MM.1S (cell line): ENCODE data around the gene RBFOX1.

Source experiments
- DNase-seq: peaks from one replicate; pipeline ENCODE4 v3.0.0-alpha.2; 2015
- H2AFZ ChIP-seq: fragments of 300-600 bp; sonication (generic); 2 replicates; pipeline ENCODE4 v1.6.0; 2016; ENCODE audit warnings: antibody characterized with exemption, low read length
- H3F3A ChIP-seq: fragments of 300-600 bp; sonication (generic); 2 replicates; pipeline ENCODE4 v1.6.1; 2016; ENCODE audit warnings: mild to moderate bottlenecking, antibody characterized with exemption, low read length, moderate library complexity, mixed read lengths; ENCODE audit not compliant: insufficient read depth
- H3K27ac ChIP-seq: fragments of 300-600 bp; sonication (generic); 2 replicates; pipeline ENCODE4 v1.5.1; 2016; ENCODE audit warnings: mild to moderate bottlenecking, low read length
- H3K27me3 ChIP-seq: fragments of 300-600 bp; sonication (generic); replicated peaks from 2 replicates; pipeline ENCODE4 v1.6.0; 2016; ENCODE audit warnings: low read length; ENCODE audit not compliant: insufficient read depth
- H3K36me3 ChIP-seq: fragments of 300-600 bp; sonication (generic); replicated peaks from 2 replicates; pipeline ENCODE4 v1.6.1; 2016; ENCODE audit warnings: mild to moderate bottlenecking, low read length, mixed read lengths; ENCODE audit not compliant: insufficient read depth
- H3K4me1 ChIP-seq: fragments of 300-600 bp; sonication (generic); 2 replicates; pipeline ENCODE4 v1.6.1; 2016; ENCODE audit warnings: low read length, mixed read lengths
- H3K4me2 ChIP-seq: fragments of 300-600 bp; sonication (generic); 2 replicates; pipeline ENCODE4 v1.6.0; 2016; ENCODE audit warnings: low read depth, low read length
- H3K4me3 ChIP-seq: fragments of 300-600 bp; sonication (generic); 2 replicates; pipeline ENCODE4 v1.5.1; 2016; ENCODE audit warnings: low read length, mixed read lengths
- H3K79me2 ChIP-seq: fragments of 300-600 bp; sonication (generic); 2 replicates; pipeline ENCODE4 v1.6.1; 2016; ENCODE audit warnings: mixed run types, low read length, mixed read lengths
- H3K9ac ChIP-seq: fragments of 300-600 bp; sonication (generic); 2 replicates; pipeline ENCODE4 v1.6.1; 2016; ENCODE audit warnings: low read length, mixed read lengths
- H3K9me2 ChIP-seq: fragments of 300-600 bp; sonication (generic); replicated peaks from 2 replicates; pipeline ENCODE4 v1.6.1; 2016; ENCODE audit warnings: mild to moderate bottlenecking, low read length, mixed read lengths; ENCODE audit not compliant: insufficient read depth
- H3K9me3 ChIP-seq: fragments of 300-600 bp; sonication (generic); replicated peaks from 2 replicates; pipeline ENCODE4 v1.6.1; 2016; ENCODE audit warnings: mild to moderate bottlenecking, low read length, mixed read lengths; ENCODE audit not compliant: insufficient read depth
- H4K20me1 ChIP-seq: fragments of 300-600 bp; sonication (generic); 2 replicates; pipeline ENCODE4 v1.6.1; 2016; ENCODE audit warnings: mild to moderate bottlenecking, low read length, moderate library complexity, mixed read lengths; ENCODE audit not compliant: insufficient read depth
- CTCF ChIP-seq: fragments of 300-600 bp; sonication (generic); IDR thresholded peaks from 2 replicates; pipeline ENCODE4 v1.5.1; 2016; ENCODE audit warnings: antibody characterized with exemption, low read length, mixed read lengths
- EZH2 ChIP-seq: fragments of 300-600 bp; sonication (generic); optimal IDR thresholded peaks from 2 replicates; pipeline ENCODE3; 2017; ENCODE audit warnings: low read depth, mild to moderate bottlenecking, antibody characterized with exemption, low read length, mixed read lengths
- EZH2phosphoT487 ChIP-seq: fragments of 300-600 bp; sonication (generic); IDR thresholded peaks from 2 replicates; pipeline ENCODE4 v1.6.1; 2018; ENCODE audit warnings: antibody characterized with exemption, low read length

Gene RBFOX1

GRCh38 chr16:7541026-7541425 lies 208.4 kb downstream of the RBFOX1 start:
- Histone ChIP-seq H3K27ac (no peak overlapping the region), H3K4me1 (no peaks in the 10 kb centered on the region), H3K9me3 (no peaks in the 10 kb centered on the region), H3K79me2 (no peaks in the 10 kb centered on the region), H3K9ac (no peak overlapping the region), H2AFZ (no peak overlapping the region), H4K20me1 (no peaks in the 10 kb centered on the region), H3K27me3 (no peaks in the 10 kb centered on the region), H3K4me3 (no peak overlapping the region), H3K9me2 (no peaks in the 10 kb centered on the region), H3K4me2 (no peak overlapping the region), H3K36me3 (no peaks in the 10 kb centered on the region), H3F3A (no peaks in the 10 kb centered on the region)
- DNase-seq = no peak
- TF ChIP-seq CTCF = no peak
- TF ChIP-seq EZH2phosphoT487 = no peak
- TF ChIP-seq EZH2 = no peak

GRCh38 chr16:7545251-7545650 lies 212.6 kb downstream of the RBFOX1 start:
- Histone ChIP-seq H3K4me1 (no peaks in the 10 kb centered on the region), H3K4me2 (no peak overlapping the region), H3K79me2 (no peaks in the 10 kb centered on the region), H4K20me1 (no peaks in the 10 kb centered on the region), H3K27me3 (no peaks in the 10 kb centered on the region), H3K27ac (no peak overlapping the region), H3K9me2 (no peaks in the 10 kb centered on the region), H3K36me3 (no peaks in the 10 kb centered on the region), H3K4me3 (no peak overlapping the region), H2AFZ (no peak overlapping the region), H3K9me3 (no peaks in the 10 kb centered on the region), H3K9ac (no peak overlapping the region), H3F3A (no peaks in the 10 kb centered on the region)
- DNase-seq = no peak
- no peak for TF ChIP-seq EZH2
- TF ChIP-seq CTCF = no peak
- no peak for TF ChIP-seq EZH2phosphoT487

- no peak overlapping the region for H3K4me2 ChIP-seq
- H2AFZ ChIP-seq = no peak overlapping the region
- H3F3A ChIP-seq = no peaks in the 10 kb centered on the region
- no peak for DNase-seq
- no peaks in the 10 kb centered on the region for H3K9me3 ChIP-seq
- H3K36me3 ChIP-seq = no peaks in the 10 kb centered on the region
- no peak overlapping the region for H3K27ac ChIP-seq
- H3K4me1 ChIP-seq = no peaks in the 10 kb centered on the region
- no peaks in the 10 kb centered on the region for H3K27me3 ChIP-seq
- no peaks in the 10 kb centered on the region for H3K79me2 ChIP-seq
- H4K20me1 ChIP-seq = no peaks in the 10 kb centered on the region
- TF ChIP-seq EZH2 (no peak), CTCF (no peak), EZH2phosphoT487 (no peak)
- H3K9me2 ChIP-seq = no peaks in the 10 kb centered on the region
- H3K4me3 ChIP-seq = no peak overlapping the region
- H3K9ac ChIP-seq = no peak overlapping the region
These were observed 214.3 kb downstream of the RBFOX1 start for GRCh38 chr16:7546948-7547347.

- Histone ChIP-seq H3K9ac (no peak overlapping the region), H3K4me2 (no peak overlapping the region), H3K36me3 (no peaks in the 10 kb centered on the region), H3K79me2 (no peaks in the 10 kb centered on the region), H2AFZ (no peak overlapping the region), H3K9me3 (no peaks in the 10 kb centered on the region), H3K9me2 (no peaks in the 10 kb centered on the region), H3K27ac (no peak overlapping the region), H4K20me1 (no peaks in the 10 kb centered on the region), H3K27me3 (no peaks in the 10 kb centered on the region), H3K4me3 (no peak overlapping the region), H3K4me1 (no peaks in the 10 kb centered on the region), H3F3A (no peaks in the 10 kb centered on the region)
- no peak for DNase-seq
- TF ChIP-seq CTCF = no peak
- no peak for TF ChIP-seq EZH2phosphoT487
- TF ChIP-seq EZH2 = no peak
These were observed 215.1 kb downstream of the RBFOX1 start for GRCh38 chr16:7547736-7548135.
